MG63 (cell line): ENCODE data around the gene CD4. TPM values are rescaled to one million over a fixed set of nuclear protein-coding genes. Genes with fewer than 3 reads are reported as not detected.
"Not testable (repeated sequence)": the region's sequence is repeated elsewhere in the genome, so short reads cannot be mapped to it uniquely, and the experiment has no call there.

ENCODE experiments used
- DNase-seq: peaks from one replicate; pipeline ENCODE4 v3.0.0-alpha.2; 2020
- H3K27me3 ChIP-seq: fragments of 250-450 bp; sonication (Bioruptor Pico); 2 replicates; pipeline ENCODE4 v1.5.1; 2020; ENCODE audit warnings: mild to moderate bottlenecking, moderate library complexity
- H3K36me3 ChIP-seq: fragments of 250-450 bp; sonication (Bioruptor Pico); 2 replicates; pipeline ENCODE4 v1.5.1; 2020; ENCODE audit warnings: mild to moderate bottlenecking, moderate library complexity
- H3K4me3 ChIP-seq: fragments of 250-450 bp; sonication (Bioruptor Pico); 2 replicates; pipeline ENCODE4 v1.5.1; 2020; ENCODE audit warnings: mild to moderate bottlenecking, moderate library complexity
- H3K9me3 ChIP-seq: fragments of 250-450 bp; sonication (Bioruptor Pico); 2 replicates; pipeline ENCODE4 v1.5.1; 2020; ENCODE audit warnings: mild to moderate bottlenecking, moderate library complexity
- total RNA-seq: library from RNA; depleted of rRNA; stranded (reverse); fragments of >200 nt; shearing (Covaris generic); gene quantifications from 2 replicates; pipeline ENCODE4 v1.2.3, GENCODE V29; 2014; ENCODE audit warnings: low replicate concordance; rRNA removed

CD4 gene
- total RNA-seq: not detected in 2 replicates

DNA sequence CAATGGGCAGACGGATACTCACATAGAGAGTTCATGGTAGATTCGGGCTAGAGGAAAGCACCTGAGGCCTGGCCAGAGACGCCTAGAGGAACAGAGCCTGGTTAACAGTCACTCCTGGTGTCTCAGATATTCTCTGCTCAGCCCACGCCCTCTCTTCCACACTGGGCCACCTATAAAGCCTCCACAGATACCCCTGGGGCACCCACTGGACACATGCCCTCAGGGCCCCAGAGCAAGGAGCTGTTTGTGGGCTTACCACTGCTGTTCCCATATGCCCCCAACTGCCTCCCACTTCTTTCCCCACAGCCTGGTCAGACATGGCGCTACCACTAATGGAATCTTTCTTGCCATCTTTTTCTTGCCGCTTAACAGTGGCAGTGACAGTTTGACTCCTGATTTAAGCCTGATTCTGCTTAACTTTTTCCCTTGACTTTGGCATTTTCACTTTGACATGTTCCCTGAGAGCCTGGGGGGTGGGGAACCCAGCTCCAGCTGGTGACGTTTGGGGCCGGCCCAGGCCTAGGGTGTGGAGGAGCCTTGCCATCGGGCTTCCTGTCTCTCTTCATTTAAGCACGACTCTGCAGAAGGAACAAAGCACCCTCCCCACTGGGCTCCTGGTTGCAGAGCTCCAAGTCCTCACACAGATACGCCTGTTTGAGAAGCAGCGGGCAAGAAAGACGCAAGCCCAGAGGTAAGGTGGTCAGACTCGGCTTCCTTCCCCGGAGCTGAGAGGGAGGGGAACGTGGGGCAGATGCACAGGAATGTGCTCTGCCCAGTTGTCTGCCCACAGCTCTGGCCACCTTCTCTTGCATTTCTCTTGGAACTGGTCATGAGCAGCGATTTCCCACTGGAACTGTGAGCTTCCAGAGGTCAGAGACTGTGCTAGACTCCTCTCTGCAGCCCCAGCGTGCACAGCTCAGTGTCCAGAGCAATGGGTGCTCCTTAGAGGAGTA, at the start of gene CD4:
Gene CD4 (plus strand): TSS at position 557 of the 953 bp plus-strand sequence. CDS start 10,611 bp downstream, outside the sequence.
- H3K27me3 ChIP-seq: no peaks in the 10 kb centered on the region; the same call in 1 of the 2 replicates
- DNase-seq: no peak
- no peaks in the 10 kb centered on the region for H3K36me3 ChIP-seq
- H3K4me3 ChIP-seq: no peak within 1 kb of the TSS
- H3K9me3 ChIP-seq: no peaks in the 10 kb centered on the region

DNA sequence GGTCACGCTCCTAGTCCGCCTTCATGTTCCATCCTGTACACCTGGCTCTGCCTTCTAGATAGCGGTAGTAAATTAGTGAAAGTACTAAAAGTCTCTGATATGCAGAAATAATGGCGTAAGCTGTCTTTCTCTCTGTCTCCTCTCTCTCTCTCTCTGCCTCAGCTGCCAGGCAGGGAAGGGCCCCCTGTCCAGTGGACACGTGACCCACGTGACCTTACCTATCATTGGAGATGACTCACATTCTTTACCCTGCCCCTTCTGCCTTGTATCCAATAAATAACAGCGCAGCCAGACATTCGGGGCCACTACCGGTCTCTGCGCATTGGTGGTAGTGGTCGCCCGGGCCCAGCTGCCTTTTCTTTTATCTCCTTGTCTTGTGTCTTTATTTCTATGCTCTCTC, 47.2 kb upstream of the CD4 start:
- H3K36me3 ChIP-seq, H3K27me3 ChIP-seq, H3K9me3 ChIP-seq, H3K4me3 ChIP-seq, DNase-seq: not testable (repeated sequence)

GRCh38 chr12:6742834-6743233, 46.5 kb upstream of the CD4 start:
- Histone ChIP-seq H3K4me3 (no peak overlapping the region), H3K36me3 (peaks cover 8% of the 10 kb centered on the region), H3K27me3 (no peaks in the 10 kb centered on the region), H3K9me3 (no peaks in the 10 kb centered on the region)
- DNase-seq: no peak

- H3K27me3 ChIP-seq, H3K9me3 ChIP-seq, DNase-seq, H3K4me3 ChIP-seq: not testable (repeated sequence)
- peaks cover 12% of the 10 kb centered on the region for H3K36me3 ChIP-seq
Observed at GRCh38 chr12:6743300-6743699, 46.0 kb upstream of the CD4 start.

GRCh38 chr12:6745741-6746525, 43.4 kb upstream of the CD4 start:
- no peaks in the 10 kb centered on the region for H3K27me3 ChIP-seq
- no peaks in the 10 kb centered on the region for H3K9me3 ChIP-seq
- H3K4me3 ChIP-seq: no peak overlapping the region
- DNase-seq: no peak
- H3K36me3 ChIP-seq: peaks cover 39% of the 10 kb centered on the region

DNA sequence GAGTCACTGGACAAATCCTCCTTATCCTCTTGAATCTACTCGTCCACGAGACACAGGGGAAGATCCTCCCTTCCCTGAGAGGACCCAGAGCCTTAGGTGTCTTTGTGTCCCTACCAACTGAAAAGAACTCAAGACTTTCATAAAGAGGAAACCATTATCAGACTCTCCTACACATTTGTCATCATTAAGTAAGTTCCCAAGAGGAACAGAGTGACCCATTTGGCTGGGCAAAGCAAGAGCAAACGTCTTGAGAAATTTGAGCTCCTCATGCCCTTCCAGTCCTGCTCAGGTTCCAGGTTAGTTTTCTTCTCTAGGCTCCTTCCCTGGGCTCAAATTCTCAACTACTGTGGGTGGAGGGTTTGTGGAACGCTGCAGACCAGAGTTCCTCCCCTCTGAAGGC, 42.1 kb upstream of the CD4 start:
- Histone ChIP-seq H3K4me3 (no peak overlapping the region), H3K36me3 (peaks cover 51% of the 10 kb centered on the region), H3K27me3 (no peaks in the 10 kb centered on the region), H3K9me3 (no peaks in the 10 kb centered on the region)
- no peak for DNase-seq

- no peaks in the 10 kb centered on the region for H3K27me3 ChIP-seq
- peaks cover 58% of the 10 kb centered on the region for H3K36me3 ChIP-seq
- no peak overlapping the region for H3K4me3 ChIP-seq
- no peak for DNase-seq
- H3K9me3 ChIP-seq: no peaks in the 10 kb centered on the region
Observed at GRCh38 chr12:6748761-6749160, 40.6 kb upstream of the CD4 start.

GRCh38 chr12:6750506-6750905, 38.8 kb upstream of the CD4 start:
- DNase-seq: no peak
- Histone ChIP-seq H3K4me3 (no peak overlapping the region), H3K9me3 (no peaks in the 10 kb centered on the region), H3K36me3 (peaks cover 58% of the 10 kb centered on the region), H3K27me3 (no peaks in the 10 kb centered on the region)

- Histone ChIP-seq H3K4me3 (peak overlapping the region; percentile 97), H3K9me3 (no peaks in the 10 kb centered on the region), H3K36me3 (peaks cover 58% of the 10 kb centered on the region), H3K27me3 (no peaks in the 10 kb centered on the region)
- no peak for DNase-seq
Observed at GRCh38 chr12:6751767-6752166, 37.6 kb upstream of the CD4 start.

GRCh38 chr12:6752167-6752920, 37.0 kb upstream of the CD4 start:
- DNase-seq: peak; percentile 49
- H3K36me3 ChIP-seq: peaks cover 55% of the 10 kb centered on the region
- H3K4me3 ChIP-seq: peak overlapping the region; percentile 97
- no peaks in the 10 kb centered on the region for H3K27me3 ChIP-seq
- H3K9me3 ChIP-seq: no peaks in the 10 kb centered on the region

DNA sequence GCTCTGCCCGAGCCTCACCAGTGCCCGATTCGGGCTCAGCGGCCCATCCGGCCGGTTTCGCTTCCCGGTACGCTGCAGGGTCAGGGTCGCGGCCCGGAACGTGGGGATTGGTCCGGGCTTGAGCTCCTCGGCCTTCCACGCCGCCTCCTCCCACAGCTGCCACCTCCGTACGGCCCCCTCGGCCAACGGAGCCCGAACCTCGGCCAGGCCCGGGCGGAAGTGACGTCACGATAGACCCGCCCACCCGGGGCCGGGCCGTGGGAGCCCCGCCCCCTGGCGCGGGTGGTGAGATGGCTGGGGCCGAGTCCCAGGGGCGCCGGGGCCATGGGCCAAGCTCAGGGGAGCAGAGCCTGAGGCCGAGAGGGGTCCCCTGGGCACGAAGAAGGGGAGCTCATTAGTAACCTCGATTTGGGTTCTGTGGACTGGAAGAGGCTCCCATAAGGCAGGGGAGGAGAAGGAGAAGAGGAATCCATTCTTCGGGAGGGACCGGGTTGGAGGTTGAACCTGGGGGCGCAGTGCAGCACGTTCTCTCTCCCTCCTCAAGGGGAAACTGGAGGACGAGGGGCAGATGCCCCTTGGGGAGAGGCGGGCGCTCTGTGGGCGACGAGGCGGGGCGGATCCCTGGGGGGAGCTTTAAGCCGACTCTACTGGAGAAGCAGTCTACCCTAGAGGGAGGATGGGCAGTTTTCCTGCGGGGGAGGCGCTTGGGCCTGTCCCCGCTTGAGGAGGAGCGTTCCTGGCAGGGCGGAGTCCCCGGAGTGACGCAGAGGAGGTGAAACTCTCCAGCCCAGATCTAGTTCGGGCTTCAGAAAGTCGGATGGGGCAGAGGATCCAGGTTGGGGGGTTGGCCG, 36.2 kb upstream of the CD4 start, which contains the start of gene MLF2:
Gene MLF2 (minus strand): TSS at position 221 of the 851 bp plus-strand sequence. CDS start 807 bp downstream, outside the sequence.
- DNase-seq: peak; percentile 98
- H3K9me3 ChIP-seq: no peaks in the 10 kb centered on the region
- H3K36me3 ChIP-seq: peaks cover 47% of the 10 kb centered on the region
- H3K4me3 ChIP-seq: peak within 1 kb of the TSS; percentile 97
- H3K27me3 ChIP-seq: no peaks in the 10 kb centered on the region

DNA sequence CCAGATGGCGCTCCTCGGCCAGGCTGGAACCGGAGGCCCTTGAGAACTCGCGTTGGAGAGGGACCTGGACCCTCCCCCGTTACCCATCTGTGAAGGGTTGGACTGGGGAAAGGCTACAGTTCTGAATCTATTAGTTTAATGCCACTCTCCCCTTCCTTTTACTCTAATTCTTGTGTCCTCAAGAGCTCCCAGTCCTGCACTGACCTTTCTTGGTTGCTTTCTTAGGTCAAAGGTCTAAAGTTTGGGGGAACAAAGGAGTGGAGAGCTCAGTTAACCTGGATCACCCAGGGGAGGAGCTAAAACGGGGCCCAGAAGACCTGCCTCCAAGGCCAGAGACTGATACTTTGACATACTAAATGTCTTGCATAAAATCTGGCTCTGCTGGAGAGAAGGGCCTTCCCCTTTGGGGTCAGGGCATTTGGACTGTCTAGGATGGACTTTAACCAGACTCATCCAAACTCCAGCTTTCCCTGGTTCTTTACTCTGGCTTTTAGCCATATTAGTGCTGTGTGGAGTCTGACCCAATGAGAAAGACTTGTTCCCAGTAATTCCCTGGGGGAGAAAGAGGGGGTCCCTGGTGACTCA, 35.5 kb upstream of the CD4 start:
- DNase-seq: no peak
- peaks cover 40% of the 10 kb centered on the region for H3K36me3 ChIP-seq
- no peaks in the 10 kb centered on the region for H3K27me3 ChIP-seq
- no peaks in the 10 kb centered on the region for H3K9me3 ChIP-seq
- H3K4me3 ChIP-seq: no peak overlapping the region

GRCh38 chr12:6754411-6754810, 34.9 kb upstream of the CD4 start:
- Histone ChIP-seq H3K36me3 (peaks cover 34% of the 10 kb centered on the region), H3K4me3 (no peak overlapping the region), H3K27me3 (no peaks in the 10 kb centered on the region), H3K9me3 (no peaks in the 10 kb centered on the region)
- DNase-seq: no peak

GRCh38 chr12:6757028-6757690, 32.2 kb upstream of the CD4 start:
- Histone ChIP-seq H3K27me3 (no peaks in the 10 kb centered on the region), H3K9me3 (no peaks in the 10 kb centered on the region)

GRCh38 chr12:6758506-6759095, 30.7 kb upstream of the CD4 start:
- DNase-seq: no peak
- H3K36me3 ChIP-seq: no peaks in the 10 kb centered on the region
- H3K9me3 ChIP-seq: no peaks in the 10 kb centered on the region
- H3K27me3 ChIP-seq: no peaks in the 10 kb centered on the region
- no peak overlapping the region for H3K4me3 ChIP-seq

More at GRCh38 chr12:6757028-6757690, 32.2 kb upstream of the CD4 start:
- H3K4me3 ChIP-seq: no peak overlapping the region
- DNase-seq: no peak
- H3K36me3 ChIP-seq: peaks cover 7% of the 10 kb centered on the region
